T-helper 2 cell treated with Interferon-gamma antibody and Interleukin-4, amounts not matched to agents 100 ng/mL and 5 ng/mL, for 36 hours (primary cell): Measurements from ENCODE around the gene ING5. TPM values are rescaled to one million over a fixed set of nuclear protein-coding genes. Genes with fewer than 3 reads are reported as not detected.

ENCODE experiments used
- intact Hi-C: fragments of 100-400 bp; cut with micrococcal nuclease; formaldehyde crosslinking; loops from one replicate; pipeline ENCODE4 v1.15.1; 2023
- total RNA-seq: library from RNA; stranded (reverse); gene quantifications from 2 replicates; pipeline ENCODE4 v1.2.3, GENCODE V29; 2022

ING5 gene
- total RNA-seq, 1 donor from 2014 or later: 41.2 TPM

- intact Hi-C loops: loop anchor here (5.0 kb wide), 2 partner anchors 139 to 871 kb away; no protein-coding TSS in a partner anchor
These were observed 1.3 kb downstream of the ING5 start for GRCh38 chr2:241703032-241703604.

GRCh38 chr2:241706537-241706936 lies 4.7 kb downstream of the ING5 start:
- intact Hi-C loops: no loop called here

- intact Hi-C loops: no loop called here
These were observed 7.0 kb downstream of the ING5 start for GRCh38 chr2:241708879-241709278.

- intact Hi-C loops: no loop called here
These were observed 17.3 kb downstream of the ING5 start for GRCh38 chr2:241719093-241719492.

GRCh38 chr2:241720099-241720498 lies 18.3 kb downstream of the ING5 start:
- intact Hi-C loops: no loop called here

GRCh38 chr2:241720560-241720959 lies 18.7 kb downstream of the ING5 start:
- intact Hi-C loops: no loop called here

- intact Hi-C loops: no loop called here
These were observed 20.0 kb downstream of the ING5 start for GRCh38 chr2:241721852-241722251.

GRCh38 chr2:241722896-241723454 lies 21.1 kb downstream of the ING5 start:
- intact Hi-C loops: no loop called here

- intact Hi-C loops: no loop called here
These were observed 22.6 kb downstream of the ING5 start for GRCh38 chr2:241724259-241724974.

- intact Hi-C loops: no loop called here
These were observed 23.4 kb downstream of the ING5 start for GRCh38 chr2:241724975-241725870.

- intact Hi-C loops: no loop called here
These were observed 24.6 kb downstream of the ING5 start for GRCh38 chr2:241726459-241726858.

GRCh38 chr2:241728000-241728399 lies 26.2 kb downstream of the ING5 start:
- intact Hi-C loops: no loop called here

- intact Hi-C loops: no loop called here
These were observed 26.8 kb downstream of the ING5 start for GRCh38 chr2:241728627-241729026.

GRCh38 chr2:241729868-241730267 lies 28.0 kb downstream of the ING5 start:
- intact Hi-C loops: loop anchor here (5.0 to 10.0 kb wide), 2 partner anchors 95 to 898 kb away; partner anchors contain the start of genes ATG4B and THAP4

- intact Hi-C loops: loop anchor here (5.0 to 10.0 kb wide), 2 partner anchors 96 to 898 kb away; partner anchors contain the start of genes ATG4B and THAP4
These were observed 28.9 kb downstream of the ING5 start for GRCh38 chr2:241730671-241731293.

GRCh38 chr2:241732513-241733186 lies 30.8 kb downstream of the ING5 start:
- intact Hi-C loops: loop anchor here (5.0 to 10.0 kb wide), 2 partner anchors 98 to 900 kb away; partner anchors contain the start of genes ATG4B and THAP4

GRCh38 chr2:241733391-241734207 lies 31.8 kb downstream of the ING5 start:
- intact Hi-C loops: loop anchor here (1.0 to 10.0 kb wide), 6 partner anchors 31 to 901 kb away; partner anchors contain the start of genes ATG4B, HDLBP, ING5 and SEPTIN2

- intact Hi-C loops: loop anchor here (1.0 to 10.0 kb wide), 6 partner anchors 32 to 902 kb away; partner anchors contain the start of genes ATG4B, HDLBP, ING5 and SEPTIN2
These were observed 32.3 kb downstream of the ING5 start for GRCh38 chr2:241734208-241734466.

GRCh38 chr2:241734467-241735208 lies 32.8 kb downstream of the ING5 start, which contains the start of gene D2HGDH:
TSS of gene D2HGDH (plus strand) at chr2:241734630. CDS start at chr2:241735225, 595 bp downstream.
- intact Hi-C loops: loop anchor here (1.0 to 10.0 kb wide), 6 partner anchors 32 to 902 kb away; partner anchors contain the start of genes ATG4B, HDLBP, ING5 and SEPTIN2
